C4-2B (cell line): ENCODE data around the gene SYT1.

Experiments
- ZFX ChIP-seq: fragments of 450-650 bp; IDR thresholded peaks from 2 replicates; pipeline ENCODE4 v1.6.1; 2017
- TF ChIP-seq, protein P1 (sequence below): fragments of 450-650 bp; conservative IDR thresholded peaks from 2 replicates; pipeline ENCODE4 v1.5.1; 2017; ENCODE audit warnings: mild to moderate bottlenecking

GRCh38 chr12:78878459-78878858 is 13.9 kb downstream of the SYT1 start:
- TF ChIP-seq, protein P1, sequence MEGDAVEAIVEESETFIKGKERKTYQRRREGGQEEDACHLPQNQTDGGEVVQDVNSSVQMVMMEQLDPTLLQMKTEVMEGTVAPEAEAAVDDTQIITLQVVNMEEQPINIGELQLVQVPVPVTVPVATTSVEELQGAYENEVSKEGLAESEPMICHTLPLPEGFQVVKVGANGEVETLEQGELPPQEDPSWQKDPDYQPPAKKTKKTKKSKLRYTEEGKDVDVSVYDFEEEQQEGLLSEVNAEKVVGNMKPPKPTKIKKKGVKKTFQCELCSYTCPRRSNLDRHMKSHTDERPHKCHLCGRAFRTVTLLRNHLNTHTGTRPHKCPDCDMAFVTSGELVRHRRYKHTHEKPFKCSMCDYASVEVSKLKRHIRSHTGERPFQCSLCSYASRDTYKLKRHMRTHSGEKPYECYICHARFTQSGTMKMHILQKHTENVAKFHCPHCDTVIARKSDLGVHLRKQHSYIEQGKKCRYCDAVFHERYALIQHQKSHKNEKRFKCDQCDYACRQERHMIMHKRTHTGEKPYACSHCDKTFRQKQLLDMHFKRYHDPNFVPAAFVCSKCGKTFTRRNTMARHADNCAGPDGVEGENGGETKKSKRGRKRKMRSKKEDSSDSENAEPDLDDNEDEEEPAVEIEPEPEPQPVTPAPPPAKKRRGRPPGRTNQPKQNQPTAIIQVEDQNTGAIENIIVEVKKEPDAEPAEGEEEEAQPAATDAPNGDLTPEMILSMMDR = no peak
- no peak for TF ChIP-seq ZFX
